Keratinocyte (primary cell): ENCODE measurements around the gene HEPHL1.

Source experiments
- EZH2 ChIP-seq: IDR thresholded peaks from one replicate; pipeline ENCODE4 v1.6.1; 2012; ENCODE audit warnings: inconsistent platforms, mild to moderate bottlenecking, low read length, moderate library complexity
- TF ChIP-seq, protein P1 (sequence below), 3 experiments: IDR thresholded peaks in 1 of 3; conservative IDR thresholded peaks in 1 of 3; optimal IDR thresholded peaks in 1 of 3; 2 replicates in 2 of 3; 3 replicates in 1 of 3; pipeline versions ENCODE3 to v1.5.1; 2011; ENCODE audit warnings: low read length in 3 of 3, mild to moderate bottlenecking in 3 of 3, moderate library complexity in 2 of 3, control low read depth in 1 of 3, inconsistent platforms in 1 of 3; ENCODE audit not compliant: insufficient read depth in 2 of 3; ENCODE audit errors: extremely low read depth in 1 of 3

DNA sequence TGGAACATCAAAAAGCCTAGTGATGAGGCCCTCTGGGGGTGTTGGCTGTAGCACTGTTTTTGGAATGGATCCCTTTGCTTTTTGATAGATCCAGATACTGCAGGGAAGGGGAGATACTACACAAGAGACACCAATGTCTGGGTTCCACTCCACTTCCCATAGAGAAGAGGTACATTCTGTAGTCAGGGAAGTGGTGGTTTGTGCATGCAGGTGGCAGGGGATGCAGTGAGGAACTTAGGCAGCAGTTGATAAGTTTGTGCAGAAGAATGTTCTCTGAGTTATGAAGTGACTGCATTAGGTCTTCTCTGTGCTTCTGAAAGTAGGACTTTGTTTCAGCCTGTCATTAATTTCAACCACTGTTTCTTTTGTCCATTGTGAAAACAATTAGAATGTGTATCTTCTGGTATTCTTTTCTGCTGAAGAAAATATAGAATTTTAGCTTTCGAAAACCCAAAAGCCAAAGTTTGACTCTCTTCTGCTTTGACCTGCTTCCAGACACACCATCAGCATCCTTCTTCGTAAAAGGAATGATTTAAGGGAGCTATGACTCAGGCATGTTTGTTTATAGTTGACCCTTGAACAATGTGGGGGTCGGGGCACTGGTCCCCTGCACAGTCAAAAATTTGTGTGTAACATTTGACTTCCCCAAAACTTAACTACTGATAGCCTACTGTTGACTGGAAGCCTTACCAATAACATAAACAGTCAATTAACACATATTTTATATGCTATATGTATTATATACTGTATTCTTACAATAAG is 133.1 kb downstream of the HEPHL1 start:
- TF ChIP-seq, protein P1, sequence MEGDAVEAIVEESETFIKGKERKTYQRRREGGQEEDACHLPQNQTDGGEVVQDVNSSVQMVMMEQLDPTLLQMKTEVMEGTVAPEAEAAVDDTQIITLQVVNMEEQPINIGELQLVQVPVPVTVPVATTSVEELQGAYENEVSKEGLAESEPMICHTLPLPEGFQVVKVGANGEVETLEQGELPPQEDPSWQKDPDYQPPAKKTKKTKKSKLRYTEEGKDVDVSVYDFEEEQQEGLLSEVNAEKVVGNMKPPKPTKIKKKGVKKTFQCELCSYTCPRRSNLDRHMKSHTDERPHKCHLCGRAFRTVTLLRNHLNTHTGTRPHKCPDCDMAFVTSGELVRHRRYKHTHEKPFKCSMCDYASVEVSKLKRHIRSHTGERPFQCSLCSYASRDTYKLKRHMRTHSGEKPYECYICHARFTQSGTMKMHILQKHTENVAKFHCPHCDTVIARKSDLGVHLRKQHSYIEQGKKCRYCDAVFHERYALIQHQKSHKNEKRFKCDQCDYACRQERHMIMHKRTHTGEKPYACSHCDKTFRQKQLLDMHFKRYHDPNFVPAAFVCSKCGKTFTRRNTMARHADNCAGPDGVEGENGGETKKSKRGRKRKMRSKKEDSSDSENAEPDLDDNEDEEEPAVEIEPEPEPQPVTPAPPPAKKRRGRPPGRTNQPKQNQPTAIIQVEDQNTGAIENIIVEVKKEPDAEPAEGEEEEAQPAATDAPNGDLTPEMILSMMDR (optimal IDR thresholded peaks at IDR 0.05 in 1 of 3, IDR thresholded peaks at IDR 0.05 in 1 of 3, conservative IDR thresholded peaks at IDR 0.05 in 1 of 3; ENCODE audit: extremely low read depth in 1 of 3, insufficient read depth in 2 of 3, low read length in 3 of 3) = no peak
- no peak for TF ChIP-seq EZH2
